ENCODE measurements around the gene TSEN2. TPM values are rescaled to one million over a fixed set of nuclear protein-coding genes. Genes with fewer than 3 reads are reported as not detected.

The TSEN2 gene
- total RNA-seq, 2 donors from 2014 or later, result 16.6 to 18.2 TPM

DNA sequence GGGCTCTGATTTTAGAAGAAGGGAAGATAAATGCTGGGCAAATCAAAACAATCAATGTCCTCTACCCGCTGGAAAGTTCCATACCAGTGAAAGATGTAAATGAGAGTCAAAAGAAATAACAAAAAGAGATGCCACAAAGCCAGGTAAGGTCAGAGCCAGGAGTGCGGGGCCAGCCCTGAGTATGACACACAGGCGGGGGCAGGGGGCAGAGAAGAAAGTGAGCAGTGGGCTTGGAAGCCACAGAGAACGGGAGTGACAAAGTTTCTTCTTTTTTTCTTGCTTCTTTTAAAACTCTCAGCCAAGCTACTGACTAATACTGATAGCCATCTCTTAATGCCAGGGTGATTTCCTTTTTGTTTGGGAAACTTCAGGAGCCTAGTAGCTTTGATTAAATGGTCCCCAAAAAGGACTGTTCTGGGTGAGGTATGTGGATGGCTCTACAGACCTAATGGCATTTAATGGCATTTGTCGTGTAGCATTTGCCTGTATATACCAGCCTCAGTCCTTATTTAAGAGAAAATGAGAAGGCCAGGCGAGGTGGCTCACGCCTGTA lies 23.1 kb upstream of the TSEN2 start:
- no peak overlapping the region for H3K9ac ChIP-seq (ENCODE audit: extremely low read depth, low read length, poor library complexity, severe bottlenecking)
- Mint-ChIP-seq H3K27me3 (ENCODE audit: insufficient read depth) (peaks cover 30% of the 10 kb centered on the region), H3K9me3 (no peaks in the 10 kb centered on the region), H3K4me3 (no peak overlapping the region), H3K27ac (no peak overlapping the region), H3K36me3 (ENCODE audit: low read depth) (no peaks in the 10 kb centered on the region), H3K4me1 (peaks cover 10% of the 10 kb centered on the region)
- H3K4me3 ChIP-seq (ENCODE audit: low read length), result no peak overlapping the region
- H3K4me1 ChIP-seq (ENCODE audit: control insufficient read depth, insufficient read depth, low read length), result no peaks in the 10 kb centered on the region
- 90% methylated on average over 6 to 7 of the region's 7 CpGs for WGBS, 2 experiments (ENCODE audit: insufficient coverage in 1 of 2, insufficient read length in 1 of 2)
- DNase-seq, result no peak
- H3K9me3 ChIP-seq (ENCODE audit: control insufficient read depth, low read length), result no peaks in the 10 kb centered on the region
- no peak overlapping the region for H3K27ac ChIP-seq (ENCODE audit: low read depth, low read length)
- H3K36me3 ChIP-seq (ENCODE audit: control insufficient read depth, insufficient read depth, low read length), result no peaks in the 10 kb centered on the region
- peaks cover 32% of the 10 kb centered on the region for H3K27me3 ChIP-seq (ENCODE audit: control insufficient read depth, insufficient read depth, low read length, poor library complexity, severe bottlenecking)
- TF ChIP-seq, protein P1, sequence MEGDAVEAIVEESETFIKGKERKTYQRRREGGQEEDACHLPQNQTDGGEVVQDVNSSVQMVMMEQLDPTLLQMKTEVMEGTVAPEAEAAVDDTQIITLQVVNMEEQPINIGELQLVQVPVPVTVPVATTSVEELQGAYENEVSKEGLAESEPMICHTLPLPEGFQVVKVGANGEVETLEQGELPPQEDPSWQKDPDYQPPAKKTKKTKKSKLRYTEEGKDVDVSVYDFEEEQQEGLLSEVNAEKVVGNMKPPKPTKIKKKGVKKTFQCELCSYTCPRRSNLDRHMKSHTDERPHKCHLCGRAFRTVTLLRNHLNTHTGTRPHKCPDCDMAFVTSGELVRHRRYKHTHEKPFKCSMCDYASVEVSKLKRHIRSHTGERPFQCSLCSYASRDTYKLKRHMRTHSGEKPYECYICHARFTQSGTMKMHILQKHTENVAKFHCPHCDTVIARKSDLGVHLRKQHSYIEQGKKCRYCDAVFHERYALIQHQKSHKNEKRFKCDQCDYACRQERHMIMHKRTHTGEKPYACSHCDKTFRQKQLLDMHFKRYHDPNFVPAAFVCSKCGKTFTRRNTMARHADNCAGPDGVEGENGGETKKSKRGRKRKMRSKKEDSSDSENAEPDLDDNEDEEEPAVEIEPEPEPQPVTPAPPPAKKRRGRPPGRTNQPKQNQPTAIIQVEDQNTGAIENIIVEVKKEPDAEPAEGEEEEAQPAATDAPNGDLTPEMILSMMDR (conservative IDR thresholded peaks at IDR 0.05), result no peak

DNA sequence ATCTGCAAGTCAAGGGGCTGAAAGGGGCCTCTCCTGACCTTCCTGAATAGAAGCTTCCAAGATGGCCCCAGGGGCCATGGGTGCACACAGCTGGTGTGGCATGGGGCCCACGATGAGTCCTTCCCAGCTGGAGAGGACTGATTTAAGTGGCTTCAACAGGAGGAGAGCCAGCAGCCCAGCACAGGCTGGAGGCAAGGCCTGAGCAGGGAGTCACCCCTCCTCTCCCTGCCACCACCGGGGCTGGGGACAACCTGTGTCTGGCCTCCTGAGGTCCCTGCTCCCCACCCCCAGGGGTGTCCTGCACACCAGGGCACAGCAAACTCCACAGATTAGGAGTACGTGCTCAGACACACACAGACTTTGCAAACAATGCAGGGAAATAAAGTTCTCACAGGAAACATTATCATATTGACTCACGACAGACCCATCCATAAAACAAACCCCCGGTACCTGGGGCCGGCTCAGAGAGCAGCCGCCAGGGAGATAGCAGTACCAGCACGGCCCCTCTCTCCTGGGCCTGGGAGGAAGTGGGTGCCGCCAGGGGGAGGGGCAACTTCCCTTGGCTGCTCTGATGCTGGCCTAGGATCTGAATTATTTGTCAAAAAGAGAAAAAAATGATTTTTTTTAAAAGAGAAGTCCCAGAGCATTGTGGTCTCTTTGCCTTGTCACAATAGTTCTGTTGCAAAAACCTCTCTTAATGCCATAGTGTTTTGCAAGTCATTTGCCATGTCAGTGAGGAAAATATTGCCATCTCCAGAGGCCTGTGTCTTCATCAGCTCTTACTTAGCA lies 21.9 kb upstream of the TSEN2 start:
- Histone ChIP-seq H3K27me3 (ENCODE audit: control insufficient read depth, insufficient read depth, low read length, poor library complexity, severe bottlenecking) (peaks cover 25% of the 10 kb centered on the region), H3K4me3 (ENCODE audit: low read length) (no peak overlapping the region), H3K9me3 (ENCODE audit: control insufficient read depth, low read length) (no peaks in the 10 kb centered on the region), H3K36me3 (ENCODE audit: control insufficient read depth, insufficient read depth, low read length) (no peaks in the 10 kb centered on the region), H3K9ac (ENCODE audit: extremely low read depth, low read length, poor library complexity, severe bottlenecking) (no peak overlapping the region), H3K4me1 (ENCODE audit: control insufficient read depth, insufficient read depth, low read length) (no peaks in the 10 kb centered on the region), H3K27ac (ENCODE audit: low read depth, low read length) (no peak overlapping the region)
- no peak overlapping the region for H3K4me3 Mint-ChIP-seq
- H3K4me1 Mint-ChIP-seq, result peaks cover 10% of the 10 kb centered on the region
- H3K27ac Mint-ChIP-seq, result no peak overlapping the region
- DNase-seq, result no peak
- no peaks in the 10 kb centered on the region for H3K36me3 Mint-ChIP-seq (ENCODE audit: low read depth)
- no peaks in the 10 kb centered on the region for H3K9me3 Mint-ChIP-seq
- 84 to 100% methylated on average over 4 to 9 of the region's 9 CpGs for WGBS, 2 experiments (ENCODE audit: insufficient coverage in 1 of 2, insufficient read length in 1 of 2)
- H3K27me3 Mint-ChIP-seq (ENCODE audit: insufficient read depth), result peaks cover 21% of the 10 kb centered on the region
- TF ChIP-seq, protein P1 (conservative IDR thresholded peaks at IDR 0.05), result no peak

DNA sequence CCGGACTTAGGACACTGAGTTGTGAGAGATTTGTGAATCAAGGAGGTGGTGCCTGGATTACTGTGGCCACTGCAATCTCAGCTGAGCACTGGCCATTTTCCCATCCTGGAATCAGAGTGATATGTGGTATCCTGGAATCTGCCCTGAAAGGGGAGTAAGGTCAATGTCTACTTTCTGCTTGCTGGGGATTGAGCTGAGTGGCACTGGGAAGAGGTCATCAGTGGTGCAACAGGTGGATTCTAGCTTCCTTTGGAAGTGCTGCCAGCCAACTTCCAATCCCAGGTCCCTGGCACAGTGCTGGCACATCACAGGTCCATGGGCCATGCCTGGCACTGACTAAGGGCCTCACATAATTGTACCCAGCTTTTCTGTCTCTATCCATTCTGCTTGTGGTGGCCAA lies 20.6 kb upstream of the TSEN2 start:
- no peaks in the 10 kb centered on the region for H3K9me3 Mint-ChIP-seq
- no peaks in the 10 kb centered on the region for H3K9me3 ChIP-seq (ENCODE audit: control insufficient read depth, low read length)
- H3K4me3 ChIP-seq (ENCODE audit: low read length), result no peak overlapping the region
- WGBS, 2 experiments (ENCODE audit: insufficient coverage in 1 of 2, insufficient read length in 1 of 2), result 96% methylated on average over 1 of the region's 1 CpG; no CpG with 5 or more reads in 1 of the 2 experiments
- no peak overlapping the region for H3K27ac ChIP-seq (ENCODE audit: low read depth, low read length)
- peaks cover 10% of the 10 kb centered on the region for H3K4me1 Mint-ChIP-seq
- TF ChIP-seq, protein P1 (conservative IDR thresholded peaks at IDR 0.05), result no peak
- no peak overlapping the region for H3K27ac Mint-ChIP-seq
- no peak for DNase-seq
- H3K36me3 ChIP-seq (ENCODE audit: control insufficient read depth, insufficient read depth, low read length), result no peaks in the 10 kb centered on the region
- H3K4me1 ChIP-seq (ENCODE audit: control insufficient read depth, insufficient read depth, low read length), result no peaks in the 10 kb centered on the region
- peaks cover 17% of the 10 kb centered on the region for H3K27me3 ChIP-seq (ENCODE audit: control insufficient read depth, insufficient read depth, low read length, poor library complexity, severe bottlenecking)
- no peak overlapping the region for H3K9ac ChIP-seq (ENCODE audit: extremely low read depth, low read length, poor library complexity, severe bottlenecking)
- peaks cover 13% of the 10 kb centered on the region for H3K27me3 Mint-ChIP-seq (ENCODE audit: insufficient read depth)
- H3K36me3 Mint-ChIP-seq (ENCODE audit: low read depth), result no peaks in the 10 kb centered on the region
- no peak overlapping the region for H3K4me3 Mint-ChIP-seq
